ENCODE results near the gene OTOF.

Gene OTOF

GRCh38 chr2:26464390-26465265 lies 13.3 kb downstream of the OTOF start:
- no peak for DNase-seq

- no peak for DNase-seq
Measured at GRCh38 chr2:26463244-26464192, 14.4 kb downstream of the OTOF start.

- DNase-seq = no peak
Measured at GRCh38 chr2:26462511-26463243, 15.2 kb downstream of the OTOF start.

- no peak for DNase-seq
Measured at GRCh38 chr2:26462100-26462499, 15.8 kb downstream of the OTOF start.

GRCh38 chr2:26461601-26462023 lies 16.3 kb downstream of the OTOF start:
- DNase-seq = no peak

GRCh38 chr2:26460613-26461031 lies 17.3 kb downstream of the OTOF start:
- DNase-seq = no peak

- DNase-seq = no peak
Measured at GRCh38 chr2:26459991-26460612, 17.8 kb downstream of the OTOF start.

GRCh38 chr2:26458365-26459042 lies 19.4 kb downstream of the OTOF start:
- no peak for DNase-seq

GRCh38 chr2:26457695-26458364 lies 20.1 kb downstream of the OTOF start:
- DNase-seq = no peak

- DNase-seq = no peak
Measured at GRCh38 chr2:26457251-26457666, 20.7 kb downstream of the OTOF start.

- no peak for DNase-seq
Measured at GRCh38 chr2:26456440-26457250, 21.3 kb downstream of the OTOF start.

- DNase-seq = no peak
Measured at GRCh38 chr2:26455670-26456439, 22.1 kb downstream of the OTOF start.

GRCh38 chr2:26455037-26455669 lies 22.8 kb downstream of the OTOF start:
- no peak for DNase-seq

GRCh38 chr2:26454561-26455001 lies 23.3 kb downstream of the OTOF start:
- no peak for DNase-seq

- DNase-seq = no peak
Measured at GRCh38 chr2:26453421-26454329, 24.2 kb downstream of the OTOF start.

- no peak for DNase-seq
Measured at GRCh38 chr2:26451700-26452099, 26.2 kb downstream of the OTOF start.

- no peak for DNase-seq
Measured at GRCh38 chr2:26450031-26450635, 27.8 kb downstream of the OTOF start.
